ENCODE data around the gene THEM4.

The THEM4 gene

DNA sequence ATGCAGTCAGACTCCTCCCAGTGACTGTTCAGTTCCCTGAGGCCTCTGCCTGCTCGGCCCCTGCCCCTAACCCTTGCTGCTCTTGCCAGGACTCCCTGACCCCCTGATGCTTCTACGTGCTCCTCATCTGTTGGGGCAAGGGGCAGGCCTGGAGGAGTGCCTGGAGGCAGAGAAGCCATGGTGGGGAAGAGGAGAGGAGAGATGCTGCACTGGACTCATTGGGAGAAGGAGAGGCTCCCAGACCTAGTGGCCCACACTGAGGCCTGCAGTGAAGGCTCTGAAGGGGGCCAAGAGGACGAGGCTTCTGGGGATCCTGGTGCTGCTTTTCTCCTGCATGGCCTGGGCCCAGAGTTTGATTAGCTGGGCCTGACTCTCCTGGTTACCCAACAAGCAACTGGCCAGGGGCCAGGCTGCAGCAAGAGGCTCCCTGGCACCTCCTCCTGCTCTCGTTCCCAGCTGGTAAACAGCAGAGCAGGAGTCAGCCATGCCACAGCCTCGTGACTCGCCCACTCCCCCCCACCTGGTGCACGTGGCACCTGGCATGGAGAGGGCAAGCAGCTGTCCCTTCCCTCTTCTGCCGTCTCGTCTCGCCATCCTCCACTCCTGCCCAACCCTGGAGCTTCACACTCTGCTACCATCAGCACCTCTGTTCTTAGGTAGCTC is 76.9 kb downstream of the THEM4 start:
- no peak overlapping the region for H3K4me3 ChIP-seq (ENCODE audit: low read depth, low read length)
- no peaks in the 10 kb centered on the region for H3K9me3 ChIP-seq (ENCODE audit: insufficient read depth, low read depth, low read length)
- no peak overlapping the region for H3K9ac ChIP-seq (ENCODE audit: low read length)
- H3K79me2 ChIP-seq (ENCODE audit: control insufficient read depth, insufficient read depth, low read length, poor library complexity): no peaks in the 10 kb centered on the region
- H4K8ac ChIP-seq (ENCODE audit: low read depth, low read length): no peak overlapping the region
- no peak overlapping the region for H3K14ac ChIP-seq (ENCODE audit: low read length)
- H2AFZ ChIP-seq (ENCODE audit: insufficient read depth, low read length, poor library complexity): no peak overlapping the region
- DNase-seq: no peak
- no peak overlapping the region for H2BK120ac ChIP-seq (ENCODE audit: insufficient read depth, low read length, poor library complexity)
- no peak overlapping the region for H2BK12ac ChIP-seq (ENCODE audit: low read length)
- no peak overlapping the region for H3K18ac ChIP-seq (ENCODE audit: low read length)
- no CpG with 5 or more reads among the region's 10 CpGs for WGBS (ENCODE audit: extremely low coverage, insufficient coverage, insufficient read length)
- no peak overlapping the region for H3K23ac ChIP-seq (ENCODE audit: low read length)
- H4K12ac ChIP-seq (ENCODE audit: low read depth, low read length): no peak overlapping the region
- no peak overlapping the region for H4K91ac ChIP-seq (ENCODE audit: low read depth, low read length)
- peaks cover 3% of the 10 kb centered on the region for H3K79me1 ChIP-seq (ENCODE audit: low read length)
- H3K36me3 ChIP-seq (ENCODE audit: control insufficient read depth in 1 of 2, insufficient read depth in 2 of 2, low read length in 2 of 2): no peaks in the 10 kb centered on the region
- H3K4me1 ChIP-seq (ENCODE audit: control insufficient read depth in 1 of 2, insufficient read depth in 2 of 2, low read length in 2 of 2): peaks cover 4 to 5% of the 10 kb centered on the region in 2 experiments
- H3K4ac ChIP-seq (ENCODE audit: low read depth, low read length): no peak overlapping the region
- H2AK5ac ChIP-seq (ENCODE audit: low read length): no peak overlapping the region
- no peak overlapping the region for H2BK5ac ChIP-seq (ENCODE audit: low read depth, low read length, poor library complexity)
- H3K27ac ChIP-seq (ENCODE audit: low read depth, low read length): no peak overlapping the region
- H3K27me3 ChIP-seq (ENCODE audit: insufficient read depth, low read length): no peaks in the 10 kb centered on the region
- H3K4me2 ChIP-seq (ENCODE audit: low read length): no peak overlapping the region

DNA sequence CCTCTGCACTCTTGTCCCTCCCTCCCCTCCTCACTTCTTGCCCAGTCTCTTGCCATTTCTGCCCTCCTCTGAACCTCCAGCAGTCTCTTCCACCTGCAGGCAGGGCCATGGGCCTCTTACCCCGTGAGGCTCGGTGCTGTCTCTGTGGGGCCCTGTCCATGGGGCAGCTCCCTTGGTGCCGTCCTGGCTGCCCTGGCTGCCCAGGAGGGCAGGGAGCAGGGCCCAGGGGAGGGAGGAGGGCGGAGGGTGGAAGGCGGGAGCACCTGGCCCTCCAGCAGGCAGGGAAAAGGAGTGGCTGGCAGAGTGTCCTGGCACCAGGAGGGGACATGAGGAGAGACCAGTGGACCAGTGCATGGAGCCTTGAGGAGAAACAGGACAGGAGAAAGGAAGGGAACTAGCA is 77.7 kb downstream of the THEM4 start, which contains the start of gene RORC:
Gene RORC (minus strand): TSS at position 198 of the 400 bp plus-strand sequence. CDS start 38 bp downstream, at position 160.
- no peak within 1 kb of the TSS for H3K4ac ChIP-seq (ENCODE audit: low read depth, low read length)
- no peak within 1 kb of the TSS for H3K4me3 ChIP-seq (ENCODE audit: low read depth, low read length)
- no peak within 1 kb of the TSS for H4K8ac ChIP-seq (ENCODE audit: low read depth, low read length)
- H4K91ac ChIP-seq (ENCODE audit: low read depth, low read length): no peak within 1 kb of the TSS
- no peak within 1 kb of the TSS for H2BK5ac ChIP-seq (ENCODE audit: low read depth, low read length, poor library complexity)
- H2AK5ac ChIP-seq (ENCODE audit: low read length): no peak within 1 kb of the TSS
- H3K9me3 ChIP-seq (ENCODE audit: insufficient read depth, low read depth, low read length): no peaks in the 10 kb centered on the region
- H3K79me1 ChIP-seq (ENCODE audit: low read length): peaks cover 1% of the 10 kb centered on the region
- no peaks in the 10 kb centered on the region for H3K79me2 ChIP-seq (ENCODE audit: control insufficient read depth, insufficient read depth, low read length, poor library complexity)
- no peak within 1 kb of the TSS for H2BK120ac ChIP-seq (ENCODE audit: insufficient read depth, low read length, poor library complexity)
- H3K23ac ChIP-seq (ENCODE audit: low read length): no peak within 1 kb of the TSS
- no peak within 1 kb of the TSS for H2AFZ ChIP-seq (ENCODE audit: insufficient read depth, low read length, poor library complexity)
- no CpG with 5 or more reads among the region's 5 CpGs for WGBS (ENCODE audit: extremely low coverage, insufficient coverage, insufficient read length)
- H3K18ac ChIP-seq (ENCODE audit: low read length): no peak within 1 kb of the TSS
- H4K12ac ChIP-seq (ENCODE audit: low read depth, low read length): no peak within 1 kb of the TSS
- no peak within 1 kb of the TSS for H3K9ac ChIP-seq (ENCODE audit: low read length)
- no peak within 1 kb of the TSS for H3K14ac ChIP-seq (ENCODE audit: low read length)
- H3K4me1 ChIP-seq (ENCODE audit: control insufficient read depth in 1 of 2, insufficient read depth in 2 of 2, low read length in 2 of 2): peaks cover under 1 to 2% of the 10 kb centered on the region in 2 experiments
- no peak within 1 kb of the TSS for H3K27ac ChIP-seq (ENCODE audit: low read depth, low read length)
- no peak within 1 kb of the TSS for H3K4me2 ChIP-seq (ENCODE audit: low read length)
- no peaks in the 10 kb centered on the region for H3K36me3 ChIP-seq (ENCODE audit: control insufficient read depth in 1 of 2, insufficient read depth in 2 of 2, low read length in 2 of 2)
- H2BK12ac ChIP-seq (ENCODE audit: low read length): no peak within 1 kb of the TSS
- DNase-seq: no peak
- H3K27me3 ChIP-seq (ENCODE audit: insufficient read depth, low read length): no peaks in the 10 kb centered on the region

DNA sequence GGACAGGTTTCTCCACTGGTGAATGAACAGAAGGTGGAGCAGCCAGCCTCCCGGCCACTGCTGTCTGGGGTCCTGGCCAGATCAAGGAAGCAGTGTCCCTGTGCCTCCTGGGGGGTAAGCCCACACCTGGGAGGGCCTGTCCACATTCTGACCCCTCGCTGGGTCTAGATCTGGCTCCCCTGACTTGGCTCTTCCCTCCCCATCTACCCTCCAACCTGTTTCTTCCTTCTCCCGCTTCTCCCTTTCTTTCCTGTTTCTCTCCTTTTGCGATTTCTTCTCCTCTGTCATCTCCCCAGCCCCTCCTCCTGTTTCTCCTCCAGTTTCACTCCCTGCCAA is 78.1 kb downstream of the THEM4 start:
- no peak overlapping the region for H3K4ac ChIP-seq (ENCODE audit: low read depth, low read length)
- H3K27ac ChIP-seq (ENCODE audit: low read depth, low read length): no peak overlapping the region
- H3K18ac ChIP-seq (ENCODE audit: low read length): no peak overlapping the region
- H3K4me2 ChIP-seq (ENCODE audit: low read length): no peak overlapping the region
- H2AK5ac ChIP-seq (ENCODE audit: low read length): no peak overlapping the region
- no peak overlapping the region for H3K4me3 ChIP-seq (ENCODE audit: low read depth, low read length)
- H2BK120ac ChIP-seq (ENCODE audit: insufficient read depth, low read length, poor library complexity): no peak overlapping the region
- H3K9ac ChIP-seq (ENCODE audit: low read length): no peak overlapping the region
- no peaks in the 10 kb centered on the region for H3K4me1 ChIP-seq (ENCODE audit: control insufficient read depth in 1 of 2, insufficient read depth in 2 of 2, low read length in 2 of 2)
- no peaks in the 10 kb centered on the region for H3K36me3 ChIP-seq (ENCODE audit: control insufficient read depth in 1 of 2, insufficient read depth in 2 of 2, low read length in 2 of 2)
- WGBS (ENCODE audit: extremely low coverage, insufficient coverage, insufficient read length): no CpG with 5 or more reads among the region's 4 CpGs
- no peak overlapping the region for H4K8ac ChIP-seq (ENCODE audit: low read depth, low read length)
- H2BK12ac ChIP-seq (ENCODE audit: low read length): no peak overlapping the region
- no peak overlapping the region for H3K23ac ChIP-seq (ENCODE audit: low read length)
- no peaks in the 10 kb centered on the region for H3K9me3 ChIP-seq (ENCODE audit: insufficient read depth, low read depth, low read length)
- no peak overlapping the region for H2AFZ ChIP-seq (ENCODE audit: insufficient read depth, low read length, poor library complexity)
- H2BK5ac ChIP-seq (ENCODE audit: low read depth, low read length, poor library complexity): no peak overlapping the region
- no peak for DNase-seq
- H4K12ac ChIP-seq (ENCODE audit: low read depth, low read length): no peak overlapping the region
- no peaks in the 10 kb centered on the region for H3K79me2 ChIP-seq (ENCODE audit: control insufficient read depth, insufficient read depth, low read length, poor library complexity)
- H3K27me3 ChIP-seq (ENCODE audit: insufficient read depth, low read length): no peaks in the 10 kb centered on the region
- H3K79me1 ChIP-seq (ENCODE audit: low read length): no peaks in the 10 kb centered on the region
- no peak overlapping the region for H4K91ac ChIP-seq (ENCODE audit: low read depth, low read length)
- no peak overlapping the region for H3K14ac ChIP-seq (ENCODE audit: low read length)

DNA sequence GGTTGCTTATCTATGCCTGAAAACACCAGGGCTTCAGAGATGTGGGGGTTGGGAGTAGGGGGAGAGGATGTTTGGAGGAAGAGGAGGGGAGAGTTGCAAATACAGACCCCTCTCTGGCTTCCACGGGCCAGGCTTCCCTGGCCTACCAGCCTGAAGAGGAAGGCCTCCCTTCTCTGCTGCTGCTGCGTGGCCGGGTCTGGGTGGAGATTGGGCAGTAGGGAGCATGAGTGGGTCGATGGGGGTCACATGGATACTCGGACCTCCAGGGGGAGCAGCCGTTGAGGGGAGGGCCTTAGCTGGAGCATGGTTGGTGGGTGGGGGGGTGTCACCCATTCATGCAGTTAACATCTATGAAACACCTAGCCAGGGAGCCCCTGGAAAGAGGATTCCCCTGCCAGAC is 79.3 kb downstream of the THEM4 start:
- no peaks in the 10 kb centered on the region for H3K9me3 ChIP-seq (ENCODE audit: insufficient read depth, low read depth, low read length)
- no peak overlapping the region for H2BK120ac ChIP-seq (ENCODE audit: insufficient read depth, low read length, poor library complexity)
- WGBS (ENCODE audit: extremely low coverage, insufficient coverage, insufficient read length): no CpG with 5 or more reads among the region's 6 CpGs
- H4K12ac ChIP-seq (ENCODE audit: low read depth, low read length): no peak overlapping the region
- no peak overlapping the region for H4K8ac ChIP-seq (ENCODE audit: low read depth, low read length)
- H3K4me1 ChIP-seq (ENCODE audit: control insufficient read depth in 1 of 2, insufficient read depth in 2 of 2, low read length in 2 of 2): no peaks in the 10 kb centered on the region
- no peak overlapping the region for H2BK5ac ChIP-seq (ENCODE audit: low read depth, low read length, poor library complexity)
- no peaks in the 10 kb centered on the region for H3K79me2 ChIP-seq (ENCODE audit: control insufficient read depth, insufficient read depth, low read length, poor library complexity)
- no peak overlapping the region for H3K23ac ChIP-seq (ENCODE audit: low read length)
- H3K79me1 ChIP-seq (ENCODE audit: low read length): no peaks in the 10 kb centered on the region
- no peak overlapping the region for H3K27ac ChIP-seq (ENCODE audit: low read depth, low read length)
- H3K9ac ChIP-seq (ENCODE audit: low read length): no peak overlapping the region
- H2AK5ac ChIP-seq (ENCODE audit: low read length): no peak overlapping the region
- H2BK12ac ChIP-seq (ENCODE audit: low read length): no peak overlapping the region
- H3K27me3 ChIP-seq (ENCODE audit: insufficient read depth, low read length): no peaks in the 10 kb centered on the region
- no peak overlapping the region for H2AFZ ChIP-seq (ENCODE audit: insufficient read depth, low read length, poor library complexity)
- H3K18ac ChIP-seq (ENCODE audit: low read length): no peak overlapping the region
- H4K91ac ChIP-seq (ENCODE audit: low read depth, low read length): no peak overlapping the region
- no peak overlapping the region for H3K4ac ChIP-seq (ENCODE audit: low read depth, low read length)
- DNase-seq: no peak
- H3K36me3 ChIP-seq (ENCODE audit: control insufficient read depth in 1 of 2, insufficient read depth in 2 of 2, low read length in 2 of 2): no peaks in the 10 kb centered on the region
- no peak overlapping the region for H3K4me3 ChIP-seq (ENCODE audit: low read depth, low read length)
- H3K4me2 ChIP-seq (ENCODE audit: low read length): no peak overlapping the region
- H3K14ac ChIP-seq (ENCODE audit: low read length): no peak overlapping the region

All from trophoblast cell (in vitro differentiated cells and primary cell).